B cell (primary cell): ENCODE results near the gene TTLL11. TPM values are rescaled to one million over a fixed set of nuclear protein-coding genes. Genes with fewer than 3 reads are reported as not detected.

ENCODE experiments used
- ATAC-seq: fragments of 200-7000 bp; cut with Tn5 transposase; one replicate; pipeline ENCODE4 v1.10.0; 2021; ENCODE audit warnings: low read depth, mild to moderate bottlenecking, moderate number of reproducible peaks, moderate library complexity
- CTCF ChIA-PET: fragments of 350-600 bp; sonication (Branson Sonifier 250); formaldehyde crosslinking; loops from one replicate; lab custom pipeline; 2021; ENCODE audit warnings: antibody characterized with exemption, inconsistent platforms; lab: Charles Lee
- POLR2A ChIA-PET: fragments of 350-600 bp; sonication (Branson Sonifier 250); formaldehyde crosslinking; loops from one replicate; lab custom pipeline; 2021; ENCODE audit warnings: antibody characterized with exemption; lab: Charles Lee
- DNase-seq: peaks from one replicate; pipeline ENCODE4 v3.0.0; 2013
- H2AFZ ChIP-seq: 2 replicates; pipeline ENCODE4 v1.6.1; 2012; ENCODE audit warnings: mild to moderate bottlenecking, low read depth, low read length; ENCODE audit not compliant: insufficient read depth, poor library complexity, severe bottlenecking
- H3K27ac ChIP-seq, 2 donors: 1 replicate in 1 of 2; 2 replicates in 1 of 2; pipeline ENCODE4 v1.5.1; 2012 to 2013; ENCODE audit warnings: low read length in 2 of 2, mild to moderate bottlenecking in 2 of 2, moderate library complexity in 1 of 2
- H3K27me3 ChIP-seq, 4 experiments: fragments of 200-600 bp in 1 of 4; sonication (generic) in 1 of 4; replicated peaks in 1 of 4; 1 replicate in 2 of 4; 2 replicates in 2 of 4; pipeline versions ENCODE4 v1.6.1 to v1.7.0; 2013 to 2016; ENCODE audit warnings: low read length in 3 of 4, mild to moderate bottlenecking in 2 of 4, mixed read lengths in 1 of 4, moderate library complexity in 1 of 4; ENCODE audit not compliant: insufficient read depth in 4 of 4, control insufficient read depth in 3 of 4; ENCODE audit errors: control extremely low read depth in 1 of 4
- H3K36me3 ChIP-seq, 2 experiments: replicated peaks in 1 of 2; 1 replicate in 1 of 2; 2 replicates in 1 of 2; pipeline versions ENCODE4 v1.6.1 to v1.7.1; 2013; ENCODE audit warnings: low read length in 1 of 2; ENCODE audit not compliant: insufficient read depth in 2 of 2, control insufficient read depth in 1 of 2; ENCODE audit errors: control extremely low read depth in 1 of 2, extremely low read depth in 1 of 2
- H3K4me1 ChIP-seq, 2 donors: fragments of 200-600 bp in 1 of 2; sonication (generic) in 1 of 2; 1 replicate in 1 of 2; 2 replicates in 1 of 2; pipeline versions ENCODE4 v1.5.1 to v1.6.1; 2013 to 2017; ENCODE audit warnings: low read length in 2 of 2; ENCODE audit not compliant: control insufficient read depth in 2 of 2, insufficient read depth in 2 of 2
- H3K4me2 ChIP-seq: replicated peaks from 2 replicates; pipeline ENCODE3; 2012; ENCODE audit warnings: mild to moderate bottlenecking, low read depth, low read length; ENCODE audit not compliant: poor library complexity, severe bottlenecking
- H3K4me3 ChIP-seq, 5 experiments: fragments of 200-600 bp in 1 of 5; sonication (generic) in 1 of 5; 1 replicate in 3 of 5; 2 replicates in 2 of 5; pipeline versions ENCODE4 v1.5.1 to v1.7.0; 2011 to 2016; ENCODE audit warnings: low read length in 4 of 5, mild to moderate bottlenecking in 4 of 5, low read depth in 2 of 5, control low read depth in 1 of 5, moderate library complexity in 1 of 5; ENCODE audit not compliant: insufficient read depth in 1 of 5; ENCODE audit errors: control extremely low read depth in 1 of 5, extremely low read depth in 1 of 5
- H3K79me2 ChIP-seq: fragments of 200-600 bp; sonication (generic); one replicate; pipeline ENCODE4 v1.6.0; 2016; ENCODE audit warnings: low read length; ENCODE audit not compliant: control insufficient read depth, insufficient read depth
- H3K9ac ChIP-seq: fragments of 200-600 bp; sonication (generic); 2 replicates; pipeline ENCODE4 v1.6.1; 2017; ENCODE audit warnings: mild to moderate bottlenecking, low read length, moderate library complexity
- H3K9me3 ChIP-seq, 3 donors: one replicate each; pipeline versions ENCODE4 v1.6.1 to v1.7.1; 2013; ENCODE audit warnings: low read length in 2 of 3; ENCODE audit not compliant: control insufficient read depth in 2 of 3, insufficient read depth in 1 of 3; ENCODE audit errors: control extremely low read depth in 1 of 3
- H4K20me1 ChIP-seq: 2 replicates; pipeline ENCODE4 v1.6.0; 2012; ENCODE audit warnings: mild to moderate bottlenecking, low read length; ENCODE audit not compliant: insufficient read depth, control insufficient read depth, poor library complexity, severe bottlenecking
- H3K27ac Mint-ChIP-seq: one replicate; pipeline ENCODE4 v1.8.0; 2021; ENCODE audit warnings: mixed read lengths
- H3K27me3 Mint-ChIP-seq: one replicate; pipeline ENCODE4 v1.8.0; 2021; ENCODE audit warnings: mixed read lengths
- H3K4me1 Mint-ChIP-seq: one replicate; pipeline ENCODE4 v1.8.0; 2021; ENCODE audit warnings: mixed read lengths
- H3K4me3 Mint-ChIP-seq: one replicate; pipeline ENCODE4 v1.8.0; 2021; ENCODE audit warnings: mixed read lengths
- H3K9me3 Mint-ChIP-seq: one replicate; pipeline ENCODE4 v1.8.0; 2022; ENCODE audit warnings: mixed read lengths; ENCODE audit not compliant: insufficient read depth
- EZH2 ChIP-seq: IDR thresholded peaks from 2 replicates; pipeline ENCODE4 v1.6.1; 2012; ENCODE audit warnings: borderline replicate concordance, low read depth, mild to moderate bottlenecking, moderate library complexity, low read length; ENCODE audit not compliant: insufficient read depth, poor library complexity, severe bottlenecking
- WGBS: methylation state at CpG from one replicate; pipeline ENCODE4 v1.1.5; 2013; ENCODE audit warnings: missing lambda C conversion rate; ENCODE audit not compliant: insufficient coverage; 5-methylcytosine and 5-hydroxymethylcytosine counted together
- intact Hi-C: fragments of 100-400 bp; cut with micrococcal nuclease; formaldehyde crosslinking; loops from one replicate; pipeline ENCODE4 v1.10.0; 2022
- polyA plus RNA-seq: library from polyadenylated mRNA; depleted of rRNA; stranded (reverse); fragments of >200 nt; gene quantifications from 2 replicates; pipeline ENCODE4 v1.2.3, GENCODE V29; 2012
- total RNA-seq, 2 donors: library from RNA; stranded (reverse); fragments of 120-200 nt in 1 of 2; gene quantifications; 1 replicate in 1 of 2; 2 replicates in 1 of 2; pipeline versions ENCODE4 v1.2.3 to v1.2.4, GENCODE V29; 2013 to 2022
- TF ChIP-seq, protein P1 (sequence below): fragments of 200-600 bp; IDR thresholded peaks from one replicate; pipeline ENCODE4 v1.8.0; 2022; ENCODE audit warnings: antibody characterized with exemption, mild to moderate bottlenecking

The TTLL11 gene
- total and polyA plus RNA-seq, 2 donors (not counting 1 experiment from before 2014, with no cell fraction given) = 3.6 to 3.8 TPM

DNA sequence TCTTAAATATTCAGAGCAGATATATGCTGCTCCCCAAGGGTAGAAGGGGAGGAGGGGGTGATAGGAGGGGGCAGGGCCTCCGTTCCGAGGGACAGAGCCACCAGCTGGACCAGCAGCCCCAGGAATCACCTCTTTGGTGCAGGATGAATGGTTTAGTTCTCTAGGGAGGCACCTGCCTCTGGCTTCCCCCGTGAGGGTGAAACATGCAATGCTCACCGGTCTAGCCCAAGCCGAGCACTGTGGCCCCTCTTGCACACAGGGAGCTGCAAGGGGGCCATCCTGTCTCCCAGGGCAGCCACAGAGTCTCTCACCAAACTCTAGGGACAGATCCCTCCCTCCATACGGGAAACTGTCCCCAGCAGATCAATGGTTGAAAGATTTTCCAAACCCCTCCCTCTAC is 278.0 kb downstream of the TTLL11 start:
- no peak overlapping the region for H3K27ac ChIP-seq
- intact Hi-C loops = no loop called here
- H3K4me3 ChIP-seq = no peak overlapping the region
- H3K27me3 ChIP-seq = no peaks in the 10 kb centered on the region
- no peak for ATAC-seq
- DNase-seq = no peak
- no peaks in the 10 kb centered on the region for H3K4me1 ChIP-seq
- ChIA-PET CTCF (no interaction called here), POLR2A (no interaction called here)
- H3K79me2 ChIP-seq = no peaks in the 10 kb centered on the region
- H3K9me3 ChIP-seq = no peaks in the 10 kb centered on the region
- Mint-ChIP-seq H3K4me1 (peaks cover 7% of the 10 kb centered on the region), H3K27me3 (no peaks in the 10 kb centered on the region), H3K27ac (no peak overlapping the region), H3K4me3 (no peak overlapping the region), H3K9me3 (no peaks in the 10 kb centered on the region)
- no peaks in the 10 kb centered on the region for H4K20me1 ChIP-seq
- no peaks in the 10 kb centered on the region for H3K36me3 ChIP-seq
- TF ChIP-seq, protein P1, sequence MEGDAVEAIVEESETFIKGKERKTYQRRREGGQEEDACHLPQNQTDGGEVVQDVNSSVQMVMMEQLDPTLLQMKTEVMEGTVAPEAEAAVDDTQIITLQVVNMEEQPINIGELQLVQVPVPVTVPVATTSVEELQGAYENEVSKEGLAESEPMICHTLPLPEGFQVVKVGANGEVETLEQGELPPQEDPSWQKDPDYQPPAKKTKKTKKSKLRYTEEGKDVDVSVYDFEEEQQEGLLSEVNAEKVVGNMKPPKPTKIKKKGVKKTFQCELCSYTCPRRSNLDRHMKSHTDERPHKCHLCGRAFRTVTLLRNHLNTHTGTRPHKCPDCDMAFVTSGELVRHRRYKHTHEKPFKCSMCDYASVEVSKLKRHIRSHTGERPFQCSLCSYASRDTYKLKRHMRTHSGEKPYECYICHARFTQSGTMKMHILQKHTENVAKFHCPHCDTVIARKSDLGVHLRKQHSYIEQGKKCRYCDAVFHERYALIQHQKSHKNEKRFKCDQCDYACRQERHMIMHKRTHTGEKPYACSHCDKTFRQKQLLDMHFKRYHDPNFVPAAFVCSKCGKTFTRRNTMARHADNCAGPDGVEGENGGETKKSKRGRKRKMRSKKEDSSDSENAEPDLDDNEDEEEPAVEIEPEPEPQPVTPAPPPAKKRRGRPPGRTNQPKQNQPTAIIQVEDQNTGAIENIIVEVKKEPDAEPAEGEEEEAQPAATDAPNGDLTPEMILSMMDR = no peak
- no peak for TF ChIP-seq EZH2
- H3K9ac ChIP-seq = no peak overlapping the region
- WGBS = 91% methylated on average over 5 of the region's 6 CpGs
- H2AFZ ChIP-seq = no peak overlapping the region
- H3K4me2 ChIP-seq = no peak overlapping the region

DNA sequence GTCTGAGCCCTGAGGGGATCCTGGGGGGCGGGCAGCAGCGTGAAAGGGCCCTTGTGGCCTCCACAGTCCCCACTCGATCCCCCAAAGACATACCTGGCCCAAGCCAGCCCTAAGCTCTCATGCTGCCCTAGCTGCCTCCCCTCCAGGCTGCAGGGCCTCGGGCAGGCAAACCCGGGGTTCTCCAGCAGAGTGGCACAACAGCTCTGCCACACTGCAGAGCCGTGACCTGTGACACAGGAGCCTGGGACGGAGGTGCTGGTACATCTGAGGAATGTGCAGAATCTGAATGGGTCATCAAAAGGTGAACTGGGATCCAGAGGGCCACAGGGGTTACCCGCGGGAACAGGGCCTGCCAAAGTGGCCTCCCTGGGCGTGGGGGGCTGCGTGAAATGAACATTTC is 278.5 kb downstream of the TTLL11 start:
- intact Hi-C loops = no loop called here
- CTCF ChIA-PET = no interaction called here
- H3K27me3 Mint-ChIP-seq = no peaks in the 10 kb centered on the region

More for the DNA sequence above, 278.5 kb downstream of the TTLL11 start:
- H3K36me3 ChIP-seq = no peaks in the 10 kb centered on the region
- no peak overlapping the region for H3K9ac ChIP-seq
- H3K4me3 ChIP-seq = no peak overlapping the region
- H3K4me1 ChIP-seq = no peaks in the 10 kb centered on the region
- no peak for ATAC-seq
- TF ChIP-seq, protein P1 = no peak
- no peak for TF ChIP-seq EZH2
- no peaks in the 10 kb centered on the region for H3K79me2 ChIP-seq
- Mint-ChIP-seq H3K27ac (no peak overlapping the region), H3K4me3 (no peak overlapping the region), H3K9me3 (no peaks in the 10 kb centered on the region), H3K4me1 (peaks cover 4% of the 10 kb centered on the region)
- H3K9me3 ChIP-seq = no peaks in the 10 kb centered on the region
- no peak overlapping the region for H2AFZ ChIP-seq
- 79% methylated on average over 9 of the region's 11 CpGs for WGBS
- H3K27ac ChIP-seq = no peak overlapping the region
- no peak overlapping the region for H3K4me2 ChIP-seq
- no peaks in the 10 kb centered on the region for H3K27me3 ChIP-seq
- DNase-seq = no peak
- no peaks in the 10 kb centered on the region for H4K20me1 ChIP-seq
- POLR2A ChIA-PET = no interaction called here
